ENCODE measurements around the gene URB2. TPM values are rescaled to one million over a fixed set of nuclear protein-coding genes. Genes with fewer than 3 reads are reported as not detected.

URB2 gene
- total and polyA plus RNA-seq, 2 donors (not counting 1 experiment from before 2014, with no cell fraction given): 5.4 to 9.6 TPM

- no peak overlapping the region for H3K4me3 ChIP-seq (ENCODE audit: control extremely low read depth in 1 of 5, extremely low read depth in 1 of 5, insufficient read depth in 1 of 5, low read depth in 2 of 5, low read length in 4 of 5)
- DNase-seq (no peak), ATAC-seq (ENCODE audit: low read depth) (no peak)
- H3K4me1 Mint-ChIP-seq: peaks cover 44% of the 10 kb centered on the region
- no peaks in the 10 kb centered on the region for H4K20me1 ChIP-seq (ENCODE audit: control insufficient read depth, insufficient read depth, low read length, poor library complexity, severe bottlenecking)
- POLR2A ChIA-PET: no interaction called here
- no peaks in the 10 kb centered on the region for H3K9me3 Mint-ChIP-seq (ENCODE audit: insufficient read depth)
- no peak for TF ChIP-seq CTCF (IDR thresholded peaks at IDR 0.05)
- no peak for TF ChIP-seq EZH2 (IDR thresholded peaks at IDR 0.05; ENCODE audit: borderline replicate concordance, insufficient read depth, low read depth, low read length, poor library complexity, severe bottlenecking)
- no peak overlapping the region for H3K9ac ChIP-seq (ENCODE audit: low read length)
- no peaks in the 10 kb centered on the region for H3K36me3 ChIP-seq (replicated peaks in 1 of 2; ENCODE audit: control extremely low read depth in 1 of 2, control insufficient read depth in 1 of 2, extremely low read depth in 1 of 2, insufficient read depth in 2 of 2, low read length in 1 of 2)
- no peak overlapping the region for H3K4me3 Mint-ChIP-seq
- no peaks in the 10 kb centered on the region for H3K79me2 ChIP-seq (ENCODE audit: control insufficient read depth, insufficient read depth, low read length)
- H2AFZ ChIP-seq (ENCODE audit: insufficient read depth, low read depth, low read length, poor library complexity, severe bottlenecking): no peak overlapping the region
- H3K27ac ChIP-seq (ENCODE audit: low read length in 2 of 2): no peak overlapping the region
- no peak overlapping the region for H3K27ac Mint-ChIP-seq
- H3K27me3 Mint-ChIP-seq: peaks cover 18% of the 10 kb centered on the region
- intact Hi-C loops (cut with micrococcal nuclease): no loop called here
- WGBS (ENCODE audit: insufficient coverage): 50% methylated on average over 2 of the region's 6 CpGs
- H3K4me1 ChIP-seq (ENCODE audit: control insufficient read depth in 2 of 2, insufficient read depth in 2 of 2, low read length in 2 of 2): peaks cover 41 to 49% of the 10 kb centered on the region in 2 donors
- CTCF ChIA-PET: interaction anchor here (1.4 kb wide), 1 partner anchor 29 kb away, joined by 7 read pairs; no protein-coding TSS in a partner anchor
- no peak overlapping the region for H3K4me2 ChIP-seq (replicated peaks; ENCODE audit: low read depth, low read length, poor library complexity, severe bottlenecking)
- H3K27me3 ChIP-seq (replicated peaks in 1 of 4; ENCODE audit: control extremely low read depth in 1 of 4, control insufficient read depth in 3 of 4, insufficient read depth in 4 of 4, low read length in 3 of 4): peaks cover 0 to 28% (median 3%) of the 10 kb centered on the region in 4 experiments
- H3K9me3 ChIP-seq (ENCODE audit: control extremely low read depth in 1 of 3, control insufficient read depth in 2 of 3, insufficient read depth in 1 of 3, low read length in 2 of 3): peaks cover 0 to 8% (median 0%) of the 10 kb centered on the region in 3 donors
Observed at GRCh38 chr1:229691362-229691761, 65.3 kb downstream of the URB2 start.

GRCh38 chr1:229693129-229693900, 67.3 kb downstream of the URB2 start:
- no peak for TF ChIP-seq CTCF (IDR thresholded peaks at IDR 0.05)
- no peak for TF ChIP-seq EZH2 (IDR thresholded peaks at IDR 0.05; ENCODE audit: borderline replicate concordance, insufficient read depth, low read depth, low read length, poor library complexity, severe bottlenecking)
- WGBS (ENCODE audit: insufficient coverage): 33% methylated on average over 6 of the region's 10 CpGs
- Histone ChIP-seq H2AFZ (ENCODE audit: insufficient read depth, low read depth, low read length, poor library complexity, severe bottlenecking) (no peak overlapping the region), H3K4me1 (ENCODE audit: control insufficient read depth in 2 of 2, insufficient read depth in 2 of 2, low read length in 2 of 2) (peaks cover 41 to 52% of the 10 kb centered on the region in 2 donors), H3K79me2 (ENCODE audit: control insufficient read depth, insufficient read depth, low read length) (no peaks in the 10 kb centered on the region), H3K36me3 (replicated peaks in 1 of 2; ENCODE audit: control extremely low read depth in 1 of 2, control insufficient read depth in 1 of 2, extremely low read depth in 1 of 2, insufficient read depth in 2 of 2, low read length in 1 of 2) (no peaks in the 10 kb centered on the region), H3K4me3 (ENCODE audit: control extremely low read depth in 1 of 5, extremely low read depth in 1 of 5, insufficient read depth in 1 of 5, low read depth in 2 of 5, low read length in 4 of 5) (no peak overlapping the region), H3K27me3 (replicated peaks in 1 of 4; ENCODE audit: control extremely low read depth in 1 of 4, control insufficient read depth in 3 of 4, insufficient read depth in 4 of 4, low read length in 3 of 4) (peaks cover 0 to 28% (median 3%) of the 10 kb centered on the region in 4 experiments), H3K4me2 (replicated peaks; ENCODE audit: low read depth, low read length, poor library complexity, severe bottlenecking) (peak overlapping the region; percentile 42), H4K20me1 (ENCODE audit: control insufficient read depth, insufficient read depth, low read length, poor library complexity, severe bottlenecking) (no peaks in the 10 kb centered on the region), H3K27ac (ENCODE audit: low read length in 2 of 2) (no peak overlapping the region), H3K9me3 (ENCODE audit: control extremely low read depth in 1 of 3, control insufficient read depth in 2 of 3, insufficient read depth in 1 of 3, low read length in 2 of 3) (peaks cover 0 to 8% (median 0%) of the 10 kb centered on the region in 3 donors), H3K9ac (ENCODE audit: low read length) (no peak overlapping the region)
- CTCF ChIA-PET: interaction anchor here (0.6 kb wide), 1 partner anchor 80 kb away, joined by 6 read pairs; no protein-coding TSS in a partner anchor
- Mint-ChIP-seq H3K9me3 (ENCODE audit: insufficient read depth) (no peaks in the 10 kb centered on the region), H3K4me3 (no peak overlapping the region), H3K4me1 (peaks cover 44% of the 10 kb centered on the region), H3K27me3 (peaks cover 23% of the 10 kb centered on the region), H3K27ac (no peak overlapping the region)
- intact Hi-C loops (cut with micrococcal nuclease): no loop called here
- POLR2A ChIA-PET: interaction anchor here (0.6 kb wide), 1 partner anchor 10 kb away, joined by 8 read pairs; no protein-coding TSS in a partner anchor
- ATAC-seq (ENCODE audit: low read depth) (peak; percentile 51), DNase-seq (no peak)
